Measurements from ENCODE around the gene GTF2H1. TPM values are rescaled to one million over a fixed set of nuclear protein-coding genes. Genes with fewer than 3 reads are reported as not detected.
"Not testable (repeated sequence)": the region's sequence is repeated elsewhere in the genome, so short reads cannot be mapped to it uniquely, and the experiment has no call there.

GTF2H1 gene
- total RNA-seq, 1 experiment from 2014 or later: 72.0 TPM

- peak overlapping the region; percentile 98 for H3K27ac Mint-ChIP-seq (ENCODE audit: unreplicated experiment)
- intact Hi-C loops (cut with micrococcal nuclease; ENCODE audit: unreplicated experiment): loop anchor here (1.0 to 10.0 kb wide), 5 partner anchors 61 to 236 kb away; partner anchors contain the start of genes GTF2H1, HPS5, SAA2 and SPTY2D1
- H3K36me3 ChIP-seq (ENCODE audit: control insufficient read depth, insufficient read depth, low read length): peaks cover 6% of the 10 kb centered on the region
- ChIA-PET POLR2A (interaction anchor here (0.6 to 2.8 kb wide), 5 partner anchors 12 to 131 kb away, joined by 3 to 57 read pairs (median 7); partner anchors contain the start of genes HPS5 and TSG101), CTCF (interaction anchor here (0.5 to 2.6 kb wide), 8 partner anchors 12 to 303 kb away, joined by 3 to 16 read pairs (median 4); partner anchors contain the start of gene TMEM86A)
- peak overlapping the region; percentile 96 for H3K4me3 ChIP-seq (ENCODE audit: low read depth, low read length)
- no peaks in the 10 kb centered on the region for H3K9me3 ChIP-seq
- H3K36me3 Mint-ChIP-seq (ENCODE audit: insufficient read depth, unreplicated experiment): peaks cover 66% of the 10 kb centered on the region
- DNase-seq: peak; percentile 97 to 98
- peak overlapping the region; percentile 98 for H3K4me3 Mint-ChIP-seq (ENCODE audit: unreplicated experiment)
- no peaks in the 10 kb centered on the region for H3K4me1 Mint-ChIP-seq (ENCODE audit: low read depth, unreplicated experiment)
- H3K9me3 Mint-ChIP-seq (ENCODE audit: unreplicated experiment): no peaks in the 10 kb centered on the region
- no peaks in the 10 kb centered on the region for H3K27me3 ChIP-seq (replicated peaks; ENCODE audit: control insufficient read depth, insufficient read depth, low read length)
- H3K4me1 ChIP-seq: no peaks in the 10 kb centered on the region; the same call in 1 of the 2 replicates
- H3K27me3 Mint-ChIP-seq (ENCODE audit: insufficient read depth, unreplicated experiment): no peaks in the 10 kb centered on the region
- TF ChIP-seq CTCF (IDR thresholded peaks at IDR 0.05; ENCODE audit: insufficient read depth in 1 of 2, low read depth in 1 of 2, low read length in 1 of 2, severe bottlenecking in 1 of 2, unreplicated experiment in 1 of 2): no peak
- no TSS peak for BruUV-seq (replicated peaks)
These were observed 73.6 kb downstream of the GTF2H1 start for GRCh38 chr11:18395735-18396504.

- POLR2A ChIA-PET: no interaction called here
- Histone ChIP-seq H3K4me3 (ENCODE audit: low read depth, low read length) (no peak overlapping the region), H3K36me3 (ENCODE audit: control insufficient read depth, insufficient read depth, low read length) (peaks cover 6% of the 10 kb centered on the region), H3K4me1 (no peaks in the 10 kb centered on the region; the same call in 1 of the 2 replicates), H3K27me3 (replicated peaks; ENCODE audit: control insufficient read depth, insufficient read depth, low read length) (no peaks in the 10 kb centered on the region), H3K9me3 (no peaks in the 10 kb centered on the region)
- Mint-ChIP-seq H3K36me3 (ENCODE audit: insufficient read depth, unreplicated experiment) (peaks cover 83% of the 10 kb centered on the region), H3K9me3 (ENCODE audit: unreplicated experiment) (no peaks in the 10 kb centered on the region), H3K27ac (ENCODE audit: unreplicated experiment) (no peak overlapping the region), H3K4me3 (ENCODE audit: unreplicated experiment) (no peak overlapping the region), H3K27me3 (ENCODE audit: insufficient read depth, unreplicated experiment) (no peaks in the 10 kb centered on the region), H3K4me1 (ENCODE audit: low read depth, unreplicated experiment) (no peaks in the 10 kb centered on the region)
- intact Hi-C loops (cut with micrococcal nuclease; ENCODE audit: unreplicated experiment): loop anchor here (5.0 to 10.0 kb wide), 2 partner anchors 153 to 234 kb away; partner anchors contain the start of genes SAA2 and SPTY2D1
- TF ChIP-seq CTCF (IDR thresholded peaks at IDR 0.05; ENCODE audit: insufficient read depth in 1 of 2, low read depth in 1 of 2, low read length in 1 of 2, severe bottlenecking in 1 of 2, unreplicated experiment in 1 of 2): no peak
- CTCF ChIA-PET: no interaction called here
- BruUV-seq (replicated peaks): no TSS peak
- no peak for DNase-seq
These were observed 75.6 kb downstream of the GTF2H1 start for GRCh38 chr11:18397921-18398320.

GRCh38 chr11:18401077-18401476 lies 78.7 kb downstream of the GTF2H1 start:
- H3K4me3 ChIP-seq (ENCODE audit: low read depth, low read length); H3K27me3 Mint-ChIP-seq (ENCODE audit: insufficient read depth, unreplicated experiment); intact Hi-C loops (cut with micrococcal nuclease; ENCODE audit: unreplicated experiment); H3K4me3 Mint-ChIP-seq (ENCODE audit: unreplicated experiment); DNase-seq; H3K9me3 ChIP-seq; BruUV-seq (replicated peaks); H3K36me3 ChIP-seq (ENCODE audit: control insufficient read depth, insufficient read depth, low read length); H3K4me1 Mint-ChIP-seq (ENCODE audit: low read depth, unreplicated experiment); H3K4me1 ChIP-seq; H3K27ac Mint-ChIP-seq (ENCODE audit: unreplicated experiment); H3K9me3 Mint-ChIP-seq (ENCODE audit: unreplicated experiment); H3K27me3 ChIP-seq (replicated peaks; ENCODE audit: control insufficient read depth, insufficient read depth, low read length): not testable (repeated sequence)
- ChIA-PET POLR2A (interaction anchor here (0.5 kb wide), 1 partner anchor 29 kb away, joined by 7 read pairs; no protein-coding TSS in a partner anchor), CTCF (interaction anchor here (0.6 kb wide), 1 partner anchor 654 kb away, joined by 3 read pairs; no protein-coding TSS in a partner anchor)
- peaks cover 93% of the 10 kb centered on the region for H3K36me3 Mint-ChIP-seq (ENCODE audit: insufficient read depth, unreplicated experiment)
